Activated T-cell treated with anti-CD3 and anti-CD28 coated beads for 1 hour (primary cell): Measurements from ENCODE around the gene SETD7.

Source experiments
- DNase-seq: peaks from one replicate; pipeline ENCODE4 v3.0.0-alpha.2; 2020; ENCODE audit warnings: low read depth

The SETD7 gene

GRCh38 chr4:139556071-139556723, at the start of gene SETD7:
TSS of gene SETD7 (minus strand) at chr4:139556219. CDS start at chr4:139556137, 82 bp downstream.
- peak; percentile 31 for DNase-seq

GRCh38 chr4:139605516-139605915, 49.5 kb upstream of the SETD7 start:
- DNase-seq: no peak

GRCh38 chr4:139603576-139604410, 47.8 kb upstream of the SETD7 start:
- no peak for DNase-seq

- DNase-seq: no peak
These were observed 46.8 kb upstream of the SETD7 start for GRCh38 chr4:139602776-139603360.

- DNase-seq: no peak
These were observed 44.6 kb upstream of the SETD7 start for GRCh38 chr4:139600662-139601061.

GRCh38 chr4:139599594-139600374, 43.8 kb upstream of the SETD7 start:
- no peak for DNase-seq

GRCh38 chr4:139599076-139599475, 43.1 kb upstream of the SETD7 start:
- DNase-seq: no peak

GRCh38 chr4:139596684-139597279, 40.8 kb upstream of the SETD7 start:
- DNase-seq: no peak

GRCh38 chr4:139596034-139596683, 40.1 kb upstream of the SETD7 start:
- DNase-seq: no peak

GRCh38 chr4:139594591-139595185, 38.7 kb upstream of the SETD7 start:
- DNase-seq: no peak

GRCh38 chr4:139593091-139593564, 37.1 kb upstream of the SETD7 start:
- no peak for DNase-seq

GRCh38 chr4:139589336-139590018, 33.5 kb upstream of the SETD7 start:
- no peak for DNase-seq

GRCh38 chr4:139587446-139587845, 31.4 kb upstream of the SETD7 start:
- DNase-seq: no peak

- no peak for DNase-seq
These were observed 29.5 kb upstream of the SETD7 start for GRCh38 chr4:139585473-139585872.

- no peak for DNase-seq
These were observed 28.8 kb upstream of the SETD7 start for GRCh38 chr4:139584784-139585183.

GRCh38 chr4:139584013-139584412, 28.0 kb upstream of the SETD7 start:
- no peak for DNase-seq

- no peak for DNase-seq
These were observed 26.0 kb upstream of the SETD7 start for GRCh38 chr4:139582044-139582443.

GRCh38 chr4:139581096-139581495, 25.1 kb upstream of the SETD7 start:
- no peak for DNase-seq

- no peak for DNase-seq
These were observed 20.2 kb upstream of the SETD7 start for GRCh38 chr4:139576219-139576618.

- no peak for DNase-seq
These were observed 19.1 kb upstream of the SETD7 start for GRCh38 chr4:139575072-139575471.
